Panc1 (cell line): ENCODE results near the gene HNRNPU.

Source experiments
- CTCF ChIP-seq: fragments of 450-650 bp; IDR thresholded peaks from 2 replicates; pipeline ENCODE4 v1.5.1; 2017; ENCODE audit warnings: mild to moderate bottlenecking
- POLR2AphosphoS5 ChIP-seq: IDR thresholded peaks from 2 replicates; pipeline ENCODE4 v1.6.1; 2012; ENCODE audit warnings: mild to moderate bottlenecking, low read depth, low read length, moderate library complexity

DNA sequence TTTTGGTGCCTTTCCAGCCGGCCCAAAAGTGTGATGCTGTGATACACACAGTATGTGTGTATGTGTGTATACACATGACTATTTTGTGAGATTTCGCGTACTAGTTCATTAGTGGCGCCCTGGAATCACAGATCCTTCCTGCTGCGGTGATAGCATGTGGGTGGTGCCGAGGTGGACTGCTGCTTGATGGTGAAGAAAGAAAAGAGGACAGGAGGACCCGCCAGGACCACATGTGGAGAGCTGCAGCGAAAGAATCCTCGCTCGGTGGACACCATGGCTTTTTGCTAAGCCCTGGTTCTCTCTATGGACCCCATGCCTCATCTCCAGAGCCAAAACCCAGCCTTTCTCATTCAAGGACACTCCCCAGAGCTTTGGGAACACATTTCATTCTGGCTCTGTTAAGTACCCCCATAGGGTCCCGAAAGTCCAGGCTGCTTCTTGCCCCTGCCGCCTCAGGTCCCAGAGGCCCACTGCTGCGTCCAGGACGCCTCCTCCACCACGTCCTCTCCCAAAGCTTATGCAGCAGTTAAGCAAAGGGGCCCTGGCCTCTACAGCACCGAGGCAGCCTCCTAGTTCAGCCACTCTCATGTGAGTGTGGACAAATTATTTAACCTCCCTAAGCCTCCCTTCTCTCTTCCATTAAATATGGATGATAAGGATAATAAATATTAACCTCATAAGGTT lies 61.6 kb downstream of the HNRNPU start:
- no peak for TF ChIP-seq POLR2AphosphoS5
- no peak for TF ChIP-seq CTCF
